Stimulated activated CD8-positive, alpha-beta memory T cell treated with anti-CD3 and anti-CD28 coated beads, Interleukin-12 subunit alpha, Interleukin-12 subunit beta, amount 100 ng/mL, for 24 hours (primary cell): Measurements from ENCODE around the gene MPRIP.

ENCODE experiments used
- DNase-seq: peaks from one replicate; pipeline ENCODE4 v3.0.0-alpha.2; 2020; ENCODE audit errors: extremely low read depth

MPRIP gene

DNA sequence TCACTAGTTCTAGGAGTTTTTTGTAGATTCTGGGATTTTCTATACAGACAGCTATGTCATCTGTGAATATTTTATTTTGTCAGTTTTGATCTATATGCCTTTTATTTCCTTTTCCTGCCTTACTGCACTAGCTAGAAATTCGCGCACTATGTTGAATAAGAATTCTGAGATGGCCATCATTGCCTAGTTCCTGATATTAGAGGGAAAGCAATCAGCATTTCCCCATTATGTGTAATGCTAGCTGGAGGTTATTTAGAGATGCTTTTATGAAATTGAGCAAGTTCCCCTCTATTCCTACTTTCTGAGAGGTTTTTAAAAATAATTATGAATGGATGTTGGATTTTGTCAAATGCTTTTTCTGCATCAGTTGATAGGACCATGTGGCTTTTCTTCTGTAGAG, 23.8 kb downstream of the MPRIP start:
- no peak for DNase-seq

DNA sequence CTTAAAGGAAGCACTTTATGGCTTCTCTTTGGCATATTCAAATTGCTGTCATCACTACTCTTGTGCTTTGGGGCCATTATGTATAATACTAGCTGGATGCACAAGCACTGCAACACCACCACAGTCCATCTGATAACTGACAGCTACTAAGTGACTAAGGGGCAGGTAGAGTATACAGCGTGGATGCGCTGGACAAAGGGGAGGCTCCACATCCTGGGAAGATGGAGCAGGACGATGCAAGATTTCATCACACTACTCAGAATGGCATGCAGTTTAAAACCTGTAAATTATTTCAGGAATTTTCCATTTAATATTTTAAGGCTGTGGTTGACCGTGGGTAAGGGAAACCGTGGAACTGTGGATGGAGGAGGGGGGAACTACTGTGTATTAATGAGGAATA, 25.0 kb downstream of the MPRIP start:
- DNase-seq = no peak

- no peak for DNase-seq
These were observed 27.6 kb downstream of the MPRIP start for GRCh38 chr17:17069849-17070248.

DNA sequence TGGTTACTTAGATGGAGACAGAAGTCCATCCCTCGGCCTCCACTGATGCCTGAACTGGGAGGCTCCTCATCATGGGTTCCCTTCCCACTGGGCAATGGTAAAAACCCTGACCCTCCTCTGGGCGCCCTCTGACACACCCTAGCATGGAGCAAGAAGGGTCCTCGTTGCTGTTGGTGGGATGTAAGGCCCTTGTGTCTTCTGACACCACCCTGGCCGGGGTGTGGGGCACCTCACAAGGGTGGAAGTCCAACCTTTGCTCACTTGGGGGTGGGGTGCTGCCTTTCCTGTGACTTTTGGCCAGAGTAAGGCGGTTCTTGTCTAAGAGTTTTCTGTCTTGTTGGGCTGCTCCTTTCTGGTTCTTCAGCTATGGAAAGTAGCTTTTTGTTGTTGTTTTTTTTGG, 28.7 kb downstream of the MPRIP start:
- no peak for DNase-seq

DNA sequence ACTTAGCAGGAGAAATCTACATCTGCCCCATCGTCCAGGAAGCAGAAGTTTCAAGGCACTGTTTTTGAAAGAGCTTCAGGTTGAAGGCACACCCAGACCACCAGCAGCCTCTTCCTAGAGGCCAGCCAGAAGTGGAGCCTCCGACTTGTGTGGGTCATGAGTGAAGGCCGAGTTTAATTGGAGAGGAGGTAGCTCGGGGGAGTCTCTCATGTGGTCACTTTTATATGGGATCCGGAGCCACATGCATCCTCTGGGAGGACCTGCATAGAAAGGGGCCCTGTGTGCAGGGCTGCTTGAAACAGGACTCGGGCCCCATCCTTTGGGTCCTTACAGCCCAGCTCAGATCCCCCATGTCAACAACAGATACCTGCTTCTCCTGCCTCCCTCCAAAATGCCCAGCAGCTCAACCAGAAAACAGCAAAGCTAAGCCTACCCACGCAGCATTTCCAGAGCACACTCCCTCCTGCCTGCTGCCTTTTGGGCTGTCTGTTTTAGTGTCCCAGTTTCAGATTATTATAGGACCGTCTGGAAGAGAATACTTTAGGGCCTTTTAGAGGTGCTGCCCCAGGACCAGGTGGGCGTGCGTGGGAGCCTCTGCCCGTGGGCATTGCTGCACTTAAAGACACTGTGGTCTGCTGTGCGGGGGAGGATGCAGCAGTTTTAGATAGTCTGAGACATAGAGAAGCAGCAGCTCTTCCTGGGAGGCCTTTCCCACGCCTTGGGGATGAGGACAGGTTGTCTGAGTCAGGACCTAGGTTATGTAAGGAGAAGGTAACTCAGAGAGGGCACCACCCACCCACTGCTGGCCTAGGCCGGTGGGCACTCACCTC, 29.5 kb downstream of the MPRIP start:
- no peak for DNase-seq

DNA sequence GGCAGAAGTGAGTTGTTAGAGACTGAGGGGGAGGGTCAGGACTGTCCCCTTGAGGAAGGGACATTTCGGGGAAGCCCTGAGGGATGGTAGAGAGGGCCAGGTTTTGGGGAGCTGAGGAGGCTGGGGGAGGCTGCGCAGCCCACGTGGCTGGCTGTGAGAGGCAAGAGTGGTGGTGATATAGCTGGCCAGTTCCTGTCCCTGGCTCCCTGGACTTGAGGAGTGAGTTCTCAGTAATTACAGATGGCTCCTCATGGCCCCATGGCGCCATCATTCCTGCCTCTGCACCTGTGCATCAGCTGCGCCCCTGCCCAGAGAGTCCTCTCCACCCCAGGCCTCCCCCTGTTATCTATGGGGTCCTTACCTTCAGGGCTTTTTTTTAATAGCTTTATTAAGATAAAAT, 30.3 kb downstream of the MPRIP start:
- no peak for DNase-seq

GRCh38 chr17:17073030-17073564, 30.8 kb downstream of the MPRIP start:
- no peak for DNase-seq

GRCh38 chr17:17073581-17074403, 31.5 kb downstream of the MPRIP start:
- DNase-seq = no peak

GRCh38 chr17:17075125-17075781, 33.0 kb downstream of the MPRIP start:
- DNase-seq = no peak

GRCh38 chr17:17076066-17076465, 33.8 kb downstream of the MPRIP start:
- no peak for DNase-seq

GRCh38 chr17:17077101-17077500, 34.8 kb downstream of the MPRIP start:
- DNase-seq = no peak

- DNase-seq = no peak
These were observed 35.8 kb downstream of the MPRIP start for GRCh38 chr17:17077861-17078732.

- DNase-seq = no peak
These were observed 36.6 kb downstream of the MPRIP start for GRCh38 chr17:17078832-17079231.

GRCh38 chr17:17079336-17079735, 37.1 kb downstream of the MPRIP start:
- no peak for DNase-seq

GRCh38 chr17:17079761-17080160, 37.5 kb downstream of the MPRIP start:
- DNase-seq = no peak

DNA sequence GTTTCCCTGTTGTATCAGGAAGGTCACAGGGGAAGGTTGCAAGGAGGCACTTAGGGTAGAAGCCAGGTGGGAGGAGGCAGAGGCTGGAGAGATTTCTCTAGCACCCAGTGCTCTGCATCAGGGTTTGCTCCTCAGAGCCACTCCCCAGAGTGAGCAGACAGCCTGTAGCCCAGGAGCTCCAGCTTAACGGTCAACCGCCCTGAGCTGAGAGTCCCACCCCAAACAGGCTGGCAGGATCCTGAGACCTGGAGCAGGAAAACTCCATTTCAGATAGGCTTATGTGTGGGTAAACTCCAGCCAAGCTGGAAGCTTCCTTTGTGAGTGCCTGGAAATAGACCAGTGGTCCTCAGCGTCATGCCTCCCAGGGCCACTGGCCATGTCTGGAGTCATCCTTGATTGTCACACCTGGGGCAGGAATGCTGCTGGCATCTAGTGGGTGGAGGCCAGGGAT, 37.9 kb downstream of the MPRIP start:
- DNase-seq = no peak

DNA sequence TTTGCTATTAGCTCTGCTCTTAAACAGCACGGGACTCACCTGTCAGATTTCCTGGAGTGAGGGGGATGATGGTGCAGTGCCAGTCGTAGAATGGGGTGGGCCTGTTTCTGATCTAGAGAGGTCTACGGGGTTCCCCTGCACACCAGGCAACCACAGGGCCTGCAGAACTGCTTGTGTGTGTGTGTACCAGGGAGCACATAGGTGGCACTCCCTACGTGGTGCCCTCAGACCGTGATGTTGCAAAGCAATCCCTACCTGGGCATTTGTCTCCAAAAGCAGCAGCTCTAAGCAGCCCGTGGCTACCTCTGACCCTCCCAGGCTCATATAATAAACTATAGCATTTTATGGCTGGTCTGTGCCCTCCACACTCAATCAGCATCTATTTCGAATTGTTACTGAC, 38.5 kb downstream of the MPRIP start:
- DNase-seq = no peak

DNA sequence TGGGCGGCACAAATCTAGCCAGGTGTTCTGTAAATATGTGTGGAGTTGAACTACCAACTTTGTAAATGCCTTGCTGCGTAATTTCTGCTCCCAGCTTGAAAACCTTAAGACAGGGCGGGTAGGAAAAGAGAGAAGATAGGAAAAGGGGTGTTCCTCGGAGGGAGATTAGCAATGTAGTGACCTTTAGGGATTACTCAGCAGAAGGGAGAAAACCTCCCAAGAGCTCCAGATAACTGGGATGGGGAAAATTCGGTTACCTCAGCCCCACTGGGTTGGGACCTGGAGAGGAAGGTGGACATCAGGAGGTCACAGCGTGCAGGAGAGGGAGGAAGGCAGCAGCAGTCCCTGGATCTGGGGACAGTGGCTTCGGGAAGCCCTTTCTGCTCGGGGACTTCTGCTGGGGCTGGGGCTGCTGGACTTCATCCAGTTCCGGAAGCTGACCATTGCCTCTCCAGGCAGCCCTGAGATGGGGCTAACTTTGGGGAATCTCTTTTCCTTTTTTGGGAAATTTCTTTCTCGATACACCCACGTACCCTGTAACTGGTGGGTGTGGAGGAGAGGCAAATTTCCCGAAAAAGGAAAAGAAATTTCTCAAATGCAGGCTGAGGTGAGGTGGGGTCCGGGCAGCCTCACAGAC, 39.2 kb downstream of the MPRIP start:
- no peak for DNase-seq

GRCh38 chr17:17082878-17083277, 40.6 kb downstream of the MPRIP start:
- no peak for DNase-seq

GRCh38 chr17:17084317-17084835, 42.1 kb downstream of the MPRIP start:
- no peak for DNase-seq
